GM21723 (cell line): Measurements from ENCODE around the gene KCNJ18.
"Not testable (repeated sequence)": the region's sequence is repeated elsewhere in the genome, so short reads cannot be mapped to it uniquely, and the experiment has no call there.

Source experiments
- ATAC-seq: cut with Tn5 transposase; IDR thresholded peaks from one replicate; pipeline ENCODE4 v1.9.1; 2021; ENCODE audit warnings: mild to moderate bottlenecking, moderate library complexity; ENCODE audit not compliant: unreplicated experiment

The KCNJ18 gene

DNA sequence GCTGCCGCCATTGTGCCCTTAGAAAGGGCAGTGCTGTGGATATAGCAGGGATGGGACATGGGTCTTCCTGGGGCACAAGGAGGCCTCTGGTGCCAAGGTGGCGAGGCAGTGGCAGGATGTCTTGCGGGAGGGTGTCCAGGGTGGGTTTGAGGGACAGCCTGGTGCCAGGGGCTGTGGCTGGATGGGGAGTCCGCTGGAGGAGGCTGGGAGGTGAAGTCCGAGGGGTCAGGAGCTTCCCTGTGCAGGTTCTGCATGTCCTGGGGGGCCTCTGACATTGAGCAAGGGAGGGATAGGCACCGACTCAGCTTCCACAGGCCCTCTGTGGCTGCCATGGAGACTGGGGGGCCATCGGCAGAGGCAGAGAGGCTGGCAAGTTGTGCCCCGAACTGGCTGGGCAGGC is 9.7 kb downstream of the KCNJ18 start:
- not testable (repeated sequence) for ATAC-seq

DNA sequence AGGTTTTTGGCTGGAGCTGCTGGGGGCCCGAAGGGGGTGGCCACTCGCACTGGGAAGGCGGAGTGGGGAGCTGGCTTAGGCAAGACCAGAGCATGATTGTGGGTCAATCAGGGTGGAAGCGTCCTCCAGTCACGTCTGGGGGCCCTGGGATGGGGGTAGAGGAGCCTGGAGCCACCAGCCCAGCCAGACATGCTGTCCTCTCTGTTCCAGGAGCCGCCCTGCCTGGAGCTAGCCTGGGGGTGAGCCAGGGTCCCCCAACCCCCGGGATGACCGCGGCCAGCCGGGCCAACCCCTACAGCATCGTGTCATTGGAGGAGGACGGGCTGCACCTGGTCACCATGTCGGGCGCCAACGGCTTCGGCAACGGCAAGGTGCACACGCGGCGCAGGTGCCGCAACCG is 10.2 kb downstream of the KCNJ18 start:
- not testable (repeated sequence) for ATAC-seq

DNA sequence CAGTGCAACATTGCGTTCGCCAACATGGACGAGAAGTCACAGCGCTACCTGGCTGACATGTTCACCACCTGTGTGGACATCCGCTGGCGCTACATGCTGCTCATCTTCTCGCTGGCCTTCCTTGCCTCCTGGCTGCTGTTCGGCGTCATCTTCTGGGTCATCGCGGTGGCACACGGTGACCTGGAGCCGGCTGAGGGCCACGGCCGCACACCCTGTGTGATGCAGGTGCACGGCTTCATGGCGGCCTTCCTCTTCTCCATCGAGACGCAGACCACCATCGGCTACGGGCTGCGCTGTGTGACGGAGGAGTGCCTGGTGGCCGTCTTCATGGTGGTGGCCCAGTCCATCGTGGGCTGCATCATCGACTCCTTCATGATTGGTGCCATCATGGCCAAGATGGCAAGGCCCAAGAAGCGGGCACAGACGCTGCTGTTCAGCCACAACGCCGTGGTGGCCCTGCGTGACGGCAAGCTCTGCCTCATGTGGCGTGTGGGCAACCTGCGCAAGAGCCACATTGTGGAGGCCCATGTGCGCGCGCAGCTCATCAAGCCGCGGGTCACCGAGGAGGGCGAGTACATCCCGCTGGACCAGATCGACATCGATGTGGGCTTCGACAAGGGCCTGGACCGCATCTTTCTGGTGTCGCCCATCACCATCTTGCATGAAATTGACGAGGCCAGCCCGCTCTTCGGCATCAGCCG is 10.8 kb downstream of the KCNJ18 start:
- not testable (repeated sequence) for ATAC-seq

DNA sequence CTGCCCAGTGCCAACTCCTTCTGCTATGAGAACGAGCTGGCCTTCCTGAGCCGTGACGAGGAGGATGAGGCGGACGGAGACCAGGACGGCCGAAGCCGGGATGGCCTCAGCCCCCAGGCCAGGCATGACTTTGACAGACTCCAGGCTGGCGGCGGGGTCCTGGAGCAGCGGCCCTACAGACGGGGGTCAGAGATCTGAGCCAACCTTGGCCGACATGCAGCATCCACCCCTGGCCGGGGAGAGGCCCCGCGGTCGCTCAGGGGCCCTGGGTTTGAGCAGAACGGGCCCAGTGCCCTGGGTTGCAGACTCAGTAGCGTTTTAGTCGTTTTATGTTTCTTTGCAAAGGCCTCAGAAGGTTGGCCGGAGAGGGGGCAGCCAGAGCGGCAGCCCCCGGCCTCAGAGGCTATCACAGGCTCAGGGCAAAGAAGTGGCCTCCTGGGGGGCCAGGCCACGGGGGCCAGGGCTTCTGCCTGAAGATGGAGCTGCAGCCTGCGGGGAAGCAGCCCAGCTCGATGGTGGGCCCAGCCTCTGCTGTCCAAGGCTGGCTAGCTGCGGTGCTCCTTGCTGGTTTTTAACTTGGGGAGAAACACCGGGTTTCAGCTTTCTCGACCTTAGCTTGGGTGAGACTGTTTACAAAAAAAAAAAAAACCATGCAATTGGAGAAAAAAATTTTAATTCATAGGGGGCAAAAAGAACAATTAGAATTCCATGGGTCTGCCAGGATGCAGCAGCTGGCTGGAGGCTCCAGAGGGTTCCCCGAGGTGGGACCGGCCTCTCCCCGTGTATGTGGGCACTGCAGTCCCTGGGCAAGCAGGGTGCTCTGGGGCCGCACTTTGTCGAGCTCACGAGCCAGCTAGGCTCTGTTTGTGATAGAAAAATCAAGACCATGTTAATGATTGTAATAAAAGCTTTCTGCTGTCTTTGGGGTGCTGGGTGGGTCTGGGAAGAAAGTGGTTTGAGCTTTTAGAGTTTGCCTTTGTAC is 11.9 kb downstream of the KCNJ18 start:
- ATAC-seq, result not testable (repeated sequence)

DNA sequence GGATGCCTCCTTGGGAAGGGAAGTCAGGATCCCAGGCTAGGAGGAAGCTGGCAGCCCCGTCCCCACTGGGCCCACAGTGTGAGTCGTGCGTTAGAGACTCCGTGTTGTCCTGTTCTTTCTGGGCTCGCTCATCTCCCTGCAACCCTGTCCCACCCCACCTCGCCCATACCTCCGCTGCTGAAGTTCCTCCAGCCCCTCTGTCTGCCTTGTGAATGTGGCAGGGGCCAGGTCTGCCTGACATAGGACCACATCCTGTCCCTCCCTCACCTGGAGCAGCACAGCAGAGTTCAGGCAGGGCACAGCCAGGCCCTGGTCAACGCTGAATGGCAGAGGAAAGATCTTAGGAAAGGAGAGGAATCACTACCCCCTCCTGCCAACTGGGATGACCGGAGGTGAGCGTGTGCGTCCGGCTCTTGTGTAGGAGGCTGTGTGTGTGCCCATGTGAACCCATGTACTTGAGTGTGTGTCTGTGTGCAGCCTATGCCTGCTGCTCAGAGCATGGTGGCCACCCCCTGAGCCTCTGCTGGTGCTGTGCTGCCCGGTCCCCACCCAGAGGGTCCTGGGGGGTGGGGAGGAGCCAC is 12.8 kb downstream of the KCNJ18 start:
- no peak for ATAC-seq

DNA sequence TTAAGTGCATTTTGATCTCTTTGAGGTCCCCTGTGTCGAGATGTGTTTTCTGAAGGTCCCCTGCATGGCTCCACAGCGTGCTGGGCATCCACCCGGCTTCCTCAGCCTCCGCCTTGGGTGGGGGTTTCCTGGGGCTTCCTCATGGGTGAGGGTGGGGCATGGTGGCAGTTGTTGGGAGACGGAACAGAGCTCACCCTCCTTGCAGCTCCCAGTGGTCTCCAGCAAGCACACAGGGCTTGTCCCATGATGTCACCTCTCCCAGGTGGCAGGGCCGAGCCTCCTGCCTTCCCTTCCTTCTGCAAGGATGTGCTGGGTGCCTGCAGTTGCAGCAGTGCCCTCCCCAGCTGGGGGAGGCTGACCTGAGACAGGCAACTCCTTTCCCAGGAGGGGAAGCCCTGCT is 13.4 kb downstream of the KCNJ18 start:
- ATAC-seq, result not testable (repeated sequence)

DNA sequence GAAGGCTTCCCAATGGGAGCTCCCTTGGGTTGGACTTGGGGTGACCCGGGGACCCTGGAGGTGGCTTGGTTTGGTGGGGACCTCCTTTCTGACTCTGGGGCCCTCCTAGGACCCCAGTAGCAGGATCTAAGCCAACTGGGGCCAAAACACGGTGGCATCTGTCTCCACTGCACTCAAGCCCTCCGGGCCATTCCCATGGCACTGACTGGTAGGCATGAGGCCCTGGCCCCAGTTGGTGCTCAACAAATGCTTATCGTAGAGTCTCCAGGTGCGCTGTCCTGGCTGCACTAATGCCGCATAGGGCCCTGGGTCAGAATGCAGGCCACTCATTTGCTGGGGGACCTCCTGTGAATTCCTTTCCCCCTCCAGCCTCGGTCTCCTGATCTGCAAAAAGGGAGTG is 14.2 kb downstream of the KCNJ18 start:
- ATAC-seq, result not testable (repeated sequence)

DNA sequence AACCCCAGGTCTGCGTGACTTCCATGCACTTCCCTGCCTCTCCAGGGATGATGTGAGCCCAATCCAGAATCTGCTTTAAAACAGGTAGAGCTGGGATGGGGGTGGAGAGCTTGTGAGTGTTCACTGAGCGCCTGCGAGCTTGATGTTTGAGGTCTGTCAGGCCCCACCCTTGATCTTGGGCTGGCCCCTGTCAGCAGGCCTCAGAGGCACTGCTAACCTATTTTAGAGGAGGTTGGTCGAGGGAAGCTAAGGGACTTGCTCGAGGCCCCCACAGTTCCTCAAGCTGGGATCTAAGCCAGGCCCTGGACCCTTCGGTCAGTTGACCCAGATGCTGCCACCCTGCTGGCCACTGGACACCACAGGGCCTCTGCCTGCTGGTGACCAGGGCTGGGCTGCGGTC is 14.8 kb downstream of the KCNJ18 start:
- not testable (repeated sequence) for ATAC-seq

DNA sequence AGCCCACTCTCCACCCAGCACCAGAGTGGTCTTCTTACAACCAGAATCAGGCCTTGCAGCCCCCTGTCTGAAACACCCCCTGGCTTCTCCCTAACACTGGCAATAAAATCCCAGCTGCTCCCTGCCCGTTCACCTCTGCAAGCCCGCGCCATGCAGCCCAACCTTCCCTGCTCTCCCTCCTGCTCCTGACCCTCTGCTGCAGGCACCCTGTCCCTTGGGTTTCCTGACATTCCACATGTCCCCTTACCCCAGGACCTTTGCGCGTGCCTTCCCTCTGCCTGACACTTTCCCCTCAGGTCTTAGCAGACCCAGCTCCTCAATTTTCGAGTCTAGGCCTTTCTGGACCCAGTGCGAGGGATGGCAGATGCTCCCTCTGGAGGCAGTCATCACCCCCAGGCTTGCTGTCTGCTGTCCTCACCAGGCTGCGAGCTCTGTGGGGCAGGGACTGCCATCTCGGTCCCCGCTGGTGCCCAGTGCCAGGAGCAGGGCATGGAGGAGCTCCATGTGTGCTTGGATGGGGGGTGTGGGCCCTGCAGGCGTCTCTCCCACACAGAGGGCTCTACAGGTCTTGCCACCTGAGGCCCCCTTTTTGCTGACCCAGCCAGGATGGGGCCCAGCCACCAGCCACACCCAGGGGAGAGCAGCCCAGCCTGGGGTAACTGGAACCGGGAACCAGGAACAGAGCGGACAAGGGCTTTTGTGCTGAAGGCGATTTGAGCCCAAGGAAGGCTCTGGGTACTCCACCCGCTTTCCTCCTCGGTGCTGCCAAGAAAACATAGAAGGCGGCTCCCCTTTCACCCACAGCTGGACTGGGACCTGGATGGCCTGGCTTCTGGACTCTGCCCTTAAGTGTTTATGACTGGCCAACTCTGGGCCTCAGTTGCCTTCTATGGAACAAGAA is 15.6 kb downstream of the KCNJ18 start:
- ATAC-seq, result not testable (repeated sequence)

DNA sequence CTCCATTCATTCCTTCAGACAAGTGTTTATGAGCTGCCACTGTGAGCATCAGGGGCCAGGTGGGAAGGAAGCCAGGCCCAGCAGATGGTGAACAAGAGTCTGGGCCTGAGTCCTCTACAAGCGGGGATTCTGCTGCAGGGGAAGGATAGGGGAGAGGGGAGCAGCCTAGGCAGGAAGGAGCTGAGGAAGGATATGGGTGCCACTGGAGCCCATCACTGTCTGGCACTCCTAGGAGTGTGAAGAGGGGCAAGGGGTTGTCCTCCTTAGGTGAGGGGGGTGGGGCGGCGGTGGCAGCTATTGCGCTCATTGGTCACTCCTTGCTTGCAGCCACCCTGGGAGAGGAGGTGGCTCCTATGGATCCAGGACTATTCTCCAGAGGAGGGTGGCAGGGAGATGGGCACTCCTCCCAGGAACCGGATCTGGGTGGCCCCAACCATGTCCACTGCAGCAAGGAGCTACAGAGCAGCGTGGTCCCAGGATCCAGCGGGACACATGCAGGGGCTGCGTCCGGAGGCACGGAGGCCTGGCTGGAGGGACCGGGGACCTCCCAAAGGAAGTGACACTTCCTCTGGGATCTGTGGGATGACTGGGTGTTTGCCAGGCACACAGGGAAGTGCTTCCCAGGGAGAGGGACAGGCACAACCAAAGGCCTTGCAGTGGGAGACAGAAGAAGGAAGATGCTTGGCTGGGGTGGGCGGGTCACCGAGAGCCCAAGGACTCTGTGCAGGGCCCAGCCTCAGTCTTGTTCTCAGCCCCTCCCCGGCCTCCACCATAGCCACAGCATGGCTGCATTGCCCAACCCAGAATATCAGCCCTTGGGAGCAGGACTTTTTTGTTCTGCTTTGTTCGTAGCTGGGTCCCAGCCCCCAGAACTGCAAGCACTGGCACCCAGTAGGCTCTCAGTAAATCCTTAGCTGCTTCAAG is 16.6 kb downstream of the KCNJ18 start:
- not testable (repeated sequence) for ATAC-seq

DNA sequence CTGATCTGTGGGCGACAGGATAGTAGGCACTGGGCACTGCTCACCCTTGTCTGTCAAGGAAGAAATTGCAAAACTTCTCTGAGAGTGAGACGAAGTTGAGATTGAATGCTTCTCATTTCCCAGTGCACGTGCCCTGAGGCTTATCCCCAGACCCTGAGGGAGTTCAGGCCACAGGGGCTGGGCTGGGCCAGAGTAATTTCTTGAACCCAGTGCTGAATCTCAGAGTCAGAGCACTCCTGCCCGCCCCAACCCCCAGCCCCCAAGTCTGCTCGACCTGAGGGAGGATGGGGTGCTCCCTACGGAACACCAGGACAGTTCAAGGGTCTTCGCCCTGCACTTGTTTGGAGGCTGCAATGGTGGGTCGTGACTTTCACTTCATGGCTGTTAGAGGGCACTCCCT is 17.7 kb downstream of the KCNJ18 start:
- ATAC-seq, result not testable (repeated sequence)

DNA sequence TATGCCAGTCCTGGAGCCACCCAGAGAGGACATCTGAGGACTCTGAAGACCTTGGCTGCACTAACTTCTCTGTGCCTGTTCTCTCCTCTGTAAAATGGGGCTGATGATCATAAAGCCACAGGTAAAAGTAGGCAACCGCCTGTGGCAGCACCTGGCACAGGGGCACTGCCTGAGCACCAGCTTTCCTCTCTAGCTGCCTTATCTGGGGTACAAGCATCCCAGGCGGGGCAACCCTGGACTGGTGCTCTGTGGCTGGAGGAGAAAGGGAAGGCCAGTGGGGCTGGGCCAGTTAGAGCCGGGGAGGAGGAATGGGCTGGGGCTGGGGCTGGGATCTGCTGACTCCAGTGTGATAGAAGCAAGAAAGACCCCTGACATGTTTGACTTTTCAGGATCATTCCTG is 18.2 kb downstream of the KCNJ18 start:
- not testable (repeated sequence) for ATAC-seq

DNA sequence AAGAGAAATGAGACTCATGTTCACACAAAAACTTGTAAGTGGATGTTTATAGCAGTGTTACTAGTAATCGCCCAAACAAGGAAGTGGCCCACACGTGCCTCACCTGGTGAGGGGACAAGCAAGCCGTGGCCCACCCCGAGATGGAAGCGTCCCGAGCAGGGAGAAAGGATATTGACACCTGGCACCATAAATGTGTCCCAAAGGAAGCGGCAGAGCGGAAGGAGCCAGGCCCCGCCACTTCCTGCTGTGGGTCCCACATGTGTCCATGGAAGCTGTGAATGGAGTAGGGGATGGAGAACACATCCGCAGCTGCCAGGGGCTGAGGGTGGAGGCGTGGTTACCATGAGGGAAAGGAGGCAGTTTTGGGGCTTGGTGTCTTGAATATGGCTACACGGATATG is 18.9 kb downstream of the KCNJ18 start:
- ATAC-seq, result no peak

DNA sequence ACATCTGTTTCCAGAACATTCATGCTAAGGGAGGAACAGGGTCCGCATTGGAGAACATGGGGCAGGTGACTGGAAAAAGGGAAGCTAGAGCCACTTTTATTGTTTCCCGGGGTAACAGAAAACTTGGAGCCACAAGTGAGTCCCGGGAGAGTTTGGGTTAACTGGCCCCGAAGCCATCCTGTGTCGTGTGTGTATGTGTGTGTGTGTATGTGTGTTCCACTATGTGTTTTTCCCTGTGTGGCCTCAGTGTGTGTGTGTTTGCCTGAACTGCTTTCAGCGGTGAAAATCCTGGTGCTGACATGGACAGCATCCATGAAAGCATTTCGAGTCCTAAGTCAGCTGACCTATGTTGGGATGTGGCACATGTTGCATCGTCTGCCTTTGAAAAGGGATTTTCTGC is 20.7 kb downstream of the KCNJ18 start:
- not testable (repeated sequence) for ATAC-seq

DNA sequence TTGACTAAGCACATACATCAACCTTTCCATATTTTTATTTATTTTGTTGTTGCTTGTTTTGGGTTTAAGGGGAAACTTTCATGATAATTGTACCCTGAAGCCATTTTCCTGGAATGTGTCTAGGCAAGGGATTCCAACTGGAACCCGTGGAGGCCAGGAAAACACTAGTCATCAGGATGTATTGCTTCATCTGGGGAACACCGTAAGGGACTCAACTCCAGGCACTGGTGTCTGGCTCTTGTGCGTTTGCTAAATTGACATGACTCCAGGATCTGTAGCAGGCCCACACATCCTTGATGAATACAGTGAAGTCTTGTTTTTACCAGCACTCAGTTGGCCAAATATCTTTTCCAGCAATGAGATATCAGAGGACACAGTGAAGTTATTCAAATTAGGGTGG is 21.3 kb downstream of the KCNJ18 start:
- not testable (repeated sequence) for ATAC-seq

DNA sequence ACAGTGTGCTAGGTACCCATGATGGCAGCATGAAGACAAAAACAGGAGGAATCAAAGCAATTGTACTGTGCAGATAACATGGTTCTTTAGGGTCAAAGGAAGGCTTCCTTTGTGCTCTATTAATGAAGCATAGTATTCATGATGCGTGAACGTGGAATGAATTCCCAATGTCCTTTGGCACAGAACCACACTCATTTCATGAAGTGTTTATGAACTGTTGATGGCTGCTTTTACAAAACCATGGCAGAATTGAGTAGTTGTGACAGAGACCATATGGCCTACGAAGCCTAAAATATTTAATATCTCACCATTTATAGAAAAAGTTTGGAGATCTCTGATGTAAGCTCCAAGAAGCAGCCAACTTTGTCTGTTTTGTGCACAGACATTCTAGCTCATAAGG is 22.4 kb downstream of the KCNJ18 start:
- not testable (repeated sequence) for ATAC-seq

DNA sequence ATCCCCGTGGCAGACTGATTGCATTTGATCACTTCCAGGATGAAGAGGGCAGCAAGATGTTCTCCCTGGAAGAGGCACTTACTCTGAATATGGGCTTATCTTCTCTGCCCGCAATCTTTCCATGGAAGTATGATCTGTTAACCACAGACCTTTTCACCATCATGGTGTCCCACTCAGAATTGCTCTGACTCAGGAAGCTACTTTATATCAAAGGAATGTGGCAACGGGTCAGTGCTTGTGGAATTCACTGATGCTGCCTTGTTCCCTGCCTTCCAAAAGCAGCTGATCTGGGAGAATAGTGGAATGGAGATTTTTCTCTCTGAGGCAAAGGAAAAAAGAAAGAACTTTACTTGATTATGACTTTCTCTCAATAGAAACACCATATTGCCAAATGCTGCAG is 23.6 kb downstream of the KCNJ18 start:
- not testable (repeated sequence) for ATAC-seq

DNA sequence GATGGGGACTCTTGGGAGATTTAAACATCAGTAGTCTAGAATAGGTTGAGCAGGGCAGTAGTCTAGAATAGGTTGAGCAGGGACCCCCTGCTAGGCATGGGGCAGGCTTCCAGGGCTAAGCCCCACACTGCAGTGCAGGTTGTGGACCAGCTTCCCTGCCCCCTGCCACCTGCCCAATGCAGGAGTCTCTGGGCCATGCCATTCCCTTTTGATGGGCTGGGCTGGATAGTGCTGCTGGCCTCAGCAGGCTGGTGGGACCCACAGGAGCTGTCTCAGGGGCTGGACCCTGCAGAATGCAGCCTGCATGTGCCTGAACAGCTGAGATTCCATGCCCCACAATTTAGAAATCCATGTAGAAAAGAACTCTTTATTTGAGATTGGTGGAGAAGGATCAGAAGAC is 26.6 kb downstream of the KCNJ18 start:
- not testable (repeated sequence) for ATAC-seq

DNA sequence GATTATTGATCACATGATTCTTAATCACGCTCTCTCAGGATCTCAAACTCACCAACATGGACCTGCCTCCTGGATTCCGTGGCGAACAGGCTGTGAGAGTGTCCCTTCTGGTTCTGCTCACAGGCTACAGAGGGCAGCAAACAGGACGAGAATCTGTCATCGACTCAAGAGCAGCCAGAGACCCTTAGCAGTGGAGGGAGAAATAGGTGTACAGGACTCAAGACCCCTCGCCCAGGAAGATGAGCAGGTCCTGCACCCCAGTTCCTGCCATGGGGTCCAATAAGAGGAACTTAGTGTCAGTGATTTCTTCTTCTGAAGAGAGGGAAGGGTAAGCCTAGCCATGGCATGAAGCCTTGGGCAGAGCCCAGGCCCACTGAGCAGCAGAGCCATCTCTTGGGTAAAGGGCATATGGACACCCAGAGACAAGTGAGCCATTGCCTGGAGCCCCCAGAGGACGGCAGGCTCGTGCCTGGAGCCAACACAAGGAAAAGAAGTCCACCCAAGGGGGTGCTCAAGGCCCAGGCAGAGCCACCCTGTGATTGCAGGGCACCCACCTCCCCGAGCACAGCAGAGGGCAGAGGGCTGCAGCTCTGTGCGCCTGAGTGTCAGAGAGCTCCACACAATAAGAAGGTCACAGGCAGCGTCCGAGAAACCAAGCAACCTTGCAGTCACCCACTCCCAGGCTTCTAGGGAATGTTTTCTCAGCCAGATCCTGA is 27.3 kb downstream of the KCNJ18 start:
- ATAC-seq, result not testable (repeated sequence)
